HCT116 (cell line): ENCODE measurements around the gene ADGRL3. TPM values are rescaled to one million over a fixed set of nuclear protein-coding genes. Genes with fewer than 3 reads are reported as not detected.

Experiments
- ATAC-seq: fragments of 200-7000 bp; cut with Tn5 transposase; 2 replicates; pipeline ENCODE4 v1.9.1; 2020; ENCODE audit warnings: mild to moderate bottlenecking, moderate library complexity
- BruUV-seq: library from RNA; stranded (reverse); fragments of 400-500 nt; replicated peaks from 2 replicates; lab custom pipeline; 2021; lab: Mats Ljungman, UMichigan
- CTCF ChIA-PET: fragments of 300-600 bp; sonication (Branson Sonifier 250); formaldehyde crosslinking; loops from one replicate; lab custom pipeline; 2021; ENCODE audit warnings: antibody characterized with exemption; lab: Charles Lee
- POLR2A ChIA-PET: fragments of 300-600, 350-600 bp; sonication (Branson Sonifier 250); formaldehyde crosslinking; loops from one replicate; lab custom pipeline; 2021; ENCODE audit warnings: antibody characterized with exemption; lab: Charles Lee
- RAD21 ChIA-PET, 2 experiments: fragments of 300-600 bp; sonication (Branson Sonifier 250); formaldehyde crosslinking; loops; one replicate each; lab custom pipeline; 2023; ENCODE audit warnings: low total read pairs in 2 of 2; ENCODE audit not compliant: uncharacterized antibody in 2 of 2, unreplicated experiment in 2 of 2, low non-redundant PET in 1 of 2; lab: Charles Lee
- DNase-seq: peaks from one replicate; pipeline ENCODE4 v3.0.0-alpha.2; 2010; ENCODE audit warnings: low read depth, low spot score
- H2AFZ ChIP-seq: fragments of 200-600 bp; shearing (Covaris generic), sonication (generic); 2 replicates; pipeline ENCODE4 v1.6.1; 2017; ENCODE audit warnings: low read depth, mixed run types, mixed read lengths, antibody characterized with exemption, low read length; ENCODE audit not compliant: poor library complexity, severe bottlenecking
- H3K27ac ChIP-seq: 2 replicates; pipeline ENCODE4 v1.5.1; 2012; ENCODE audit warnings: low read depth, low read length
- H3K27me3 ChIP-seq: fragments of 200-600 bp; sonication (generic); 2 replicates; pipeline ENCODE4 v1.6.1; 2016; ENCODE audit warnings: mixed run types, low read length, mixed read lengths; ENCODE audit not compliant: insufficient read depth
- H3K36me3 ChIP-seq, 2 experiments: fragments of 200-500 bp in 1 of 2; fragments of 200-600 bp in 1 of 2; sonication (Bioruptor generic) in 1 of 2; sonication (generic) in 1 of 2; 2 replicates each; pipeline versions ENCODE4 v1.5.1 to v1.6.1; 2014 to 2016; ENCODE audit warnings: low read length in 2 of 2, inconsistent platforms in 1 of 2, mixed read lengths in 1 of 2, mixed run types in 1 of 2; ENCODE audit not compliant: insufficient read depth in 2 of 2, control insufficient read depth in 1 of 2
- H3K4me1 ChIP-seq, 2 experiments: fragments of 200-600 bp in 1 of 2; sonication (generic) in 1 of 2; 2 replicates each; pipeline versions ENCODE4 v1.5.1 to v1.6.1; 2012 to 2017; ENCODE audit warnings: low read length in 2 of 2, inconsistent platforms in 1 of 2, mild to moderate bottlenecking in 1 of 2, mixed read lengths in 1 of 2, mixed run types in 1 of 2, moderate library complexity in 1 of 2; ENCODE audit not compliant: insufficient read depth in 2 of 2, control insufficient read depth in 1 of 2
- H3K4me2 ChIP-seq: fragments of 200-600 bp; sonication (generic); 2 replicates; pipeline ENCODE4 v1.6.1; 2017; ENCODE audit warnings: mixed run types, low read length, mixed read lengths
- H3K4me3 ChIP-seq, 2 experiments: fragments of 200-600 bp in 1 of 2; sonication (generic) in 1 of 2; replicated peaks in 1 of 2; 2 replicates each; pipeline ENCODE4 v1.5.1; 2011 to 2016; ENCODE audit warnings: low read length in 2 of 2, control low read depth in 1 of 2, low read depth in 1 of 2, mild to moderate bottlenecking in 1 of 2, mixed read lengths in 1 of 2, mixed run types in 1 of 2
- H3K79me2 ChIP-seq: fragments of 200-600 bp; sonication (generic); 2 replicates; pipeline ENCODE4 v1.6.1; 2017; ENCODE audit warnings: mild to moderate bottlenecking, mixed run types, low read length, moderate library complexity, mixed read lengths; ENCODE audit not compliant: insufficient read depth
- H3K9ac ChIP-seq: fragments of 200-600 bp; sonication (generic); 2 replicates; pipeline ENCODE4 v1.6.1; 2016; ENCODE audit warnings: low read length, mixed read lengths
- H3K9me2 ChIP-seq: fragments of 200-600 bp; sonication (generic), shearing (Covaris generic); 2 replicates; pipeline ENCODE4 v1.6.1; 2017; ENCODE audit warnings: mixed run types, mild to moderate bottlenecking, moderate library complexity; ENCODE audit not compliant: insufficient read depth
- H3K9me3 ChIP-seq, 2 experiments: fragments of 200-500 bp in 1 of 2; fragments of 200-600 bp in 1 of 2; sonication (Bioruptor generic) in 1 of 2; sonication (generic) in 1 of 2; 2 replicates each; pipeline ENCODE4 v1.6.1; 2014 to 2017; ENCODE audit warnings: low read length in 2 of 2, mixed read lengths in 2 of 2, inconsistent platforms in 1 of 2, low read depth in 1 of 2, mild to moderate bottlenecking in 1 of 2, mixed run types in 1 of 2, moderate library complexity in 1 of 2; ENCODE audit not compliant: control insufficient read depth in 1 of 2, insufficient read depth in 1 of 2
- H4K20me1 ChIP-seq: fragments of 200-600 bp; sonication (generic), shearing (Covaris generic); 2 replicates; pipeline ENCODE4 v1.6.1; 2017; ENCODE audit warnings: mixed run types, mild to moderate bottlenecking, moderate library complexity; ENCODE audit not compliant: insufficient read depth
- ATF3 ChIP-seq: IDR thresholded peaks from 2 replicates; pipeline ENCODE4 v1.6.1; 2012
- CEBPB ChIP-seq: IDR thresholded peaks from 2 replicates; pipeline ENCODE4 v1.6.1; 2012; ENCODE audit warnings: low read depth
- CTCF ChIP-seq, 3 experiments: fragments of 200-600 bp in 1 of 3; sonication (generic) in 1 of 3; IDR thresholded peaks in 2 of 3; conservative IDR thresholded peaks in 1 of 3; 2 replicates each; pipeline ENCODE4 v1.5.1; 2012 to 2017; ENCODE audit warnings: low read depth in 2 of 3, low read length in 2 of 3, antibody characterized with exemption in 1 of 3, borderline replicate concordance in 1 of 3, control low read depth in 1 of 3, mild to moderate bottlenecking in 1 of 3, mixed read lengths in 1 of 3, mixed run types in 1 of 3, moderate library complexity in 1 of 3; ENCODE audit not compliant: insufficient read depth in 1 of 3
- EGR1 ChIP-seq: IDR thresholded peaks from 2 replicates; pipeline ENCODE4 v1.6.1; 2012; ENCODE audit warnings: low read depth
- ELF1 ChIP-seq: IDR thresholded peaks from 2 replicates; pipeline ENCODE4 v1.6.1; 2012; ENCODE audit warnings: low read depth, borderline replicate concordance
- EZH2 ChIP-seq: fragments of 200-600 bp; sonication (generic); IDR thresholded peaks from 2 replicates; pipeline ENCODE4 v1.6.1; 2017; ENCODE audit warnings: antibody characterized with exemption, mixed run types
- FOSL1 ChIP-seq: IDR thresholded peaks from 2 replicates; pipeline ENCODE4 v1.6.1; 2012; ENCODE audit warnings: low read depth
- JUND ChIP-seq: IDR thresholded peaks from 2 replicates; pipeline ENCODE4 v1.6.1; 2012
- POLR2A ChIP-seq: IDR thresholded peaks from 2 replicates; pipeline ENCODE4 v1.7.0; 2011; ENCODE audit warnings: borderline replicate concordance; ENCODE audit not compliant: insufficient read depth, insufficient read length; ENCODE audit errors: extremely low read depth
- POLR2AphosphoS5 ChIP-seq: IDR thresholded peaks from 2 replicates; pipeline ENCODE4 v1.6.1; 2011; ENCODE audit warnings: mild to moderate bottlenecking, low read depth, low read length, moderate library complexity
- SIN3A ChIP-seq: IDR thresholded peaks from 2 replicates; pipeline ENCODE4 v1.6.1; 2012; ENCODE audit warnings: low read depth
- SP1 ChIP-seq: IDR thresholded peaks from 2 replicates; pipeline ENCODE4 v1.6.1; 2012; ENCODE audit warnings: low read depth
- TCF7L2 ChIP-seq: IDR thresholded peaks from 2 replicates; pipeline ENCODE4 v1.7.0; 2011; ENCODE audit warnings: borderline replicate concordance, inconsistent platforms; ENCODE audit not compliant: insufficient read depth, insufficient read length; ENCODE audit errors: extremely low read depth
- ZBTB33 ChIP-seq: IDR thresholded peaks from 2 replicates; pipeline ENCODE4 v1.6.1; 2011; ENCODE audit warnings: mild to moderate bottlenecking, low read length, moderate library complexity; ENCODE audit not compliant: insufficient replicate concordance; ENCODE audit errors: extremely low read depth
- ZFX ChIP-seq: fragments of 450-650 bp; IDR thresholded peaks from 2 replicates; pipeline ENCODE4 v1.6.1; 2017
- ZNF274 ChIP-seq: fragments of 200-500 bp; sonication (Bioruptor generic); IDR thresholded peaks from 2 replicates; pipeline ENCODE4 v1.6.1; 2014; ENCODE audit warnings: mild to moderate bottlenecking, low read depth, low read length, inconsistent platforms
- intact Hi-C: fragments of 100-400 bp; cut with micrococcal nuclease; formaldehyde crosslinking; loops from 2 replicates; pipeline ENCODE4 v1.10.0; 2022
- total RNA-seq: library from RNA; stranded (reverse); gene quantifications from one replicate; pipeline ENCODE4 v1.2.1, GENCODE V29; 2021; ENCODE audit not compliant: unreplicated experiment
- TF ChIP-seq, protein P1 (sequence below): IDR thresholded peaks from 2 replicates; pipeline ENCODE4 v1.6.1; 2012

Gene ADGRL3
- total RNA-seq, 1 experiment from 2014 or later: not detected

DNA sequence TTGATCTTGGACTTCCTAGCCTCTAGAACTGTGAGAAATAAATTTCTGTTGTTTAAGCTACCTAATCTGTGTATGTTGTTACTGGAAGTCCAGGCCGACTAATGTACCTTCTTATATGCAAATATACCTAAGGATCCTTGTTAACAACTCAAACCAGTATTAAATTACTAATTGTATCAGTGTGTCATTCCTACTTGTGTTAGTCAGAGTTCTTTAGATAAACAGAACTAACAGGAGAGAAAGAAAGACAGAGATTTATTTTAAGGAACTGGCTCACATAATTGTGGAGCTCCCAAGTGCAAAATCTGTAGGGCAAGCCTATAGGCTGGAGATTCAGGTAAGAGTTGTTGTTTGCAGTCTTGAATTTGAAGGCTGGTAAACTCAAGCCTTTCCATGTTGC is 120.0 kb downstream of the ADGRL3 start:
- no peak overlapping the region for H3K27ac ChIP-seq
- DNase-seq (no peak), ATAC-seq (no peak)
- H2AFZ ChIP-seq: no peak overlapping the region
- H3K4me1 ChIP-seq: no peaks in the 10 kb centered on the region
- no peaks in the 10 kb centered on the region for H3K79me2 ChIP-seq
- H3K9me2 ChIP-seq: no peaks in the 10 kb centered on the region
- no peaks in the 10 kb centered on the region for H4K20me1 ChIP-seq
- H3K9me3 ChIP-seq: peaks cover 12 to 20% of the 10 kb centered on the region in 2 experiments; a peak in 2 of 4 replicates
- H3K27me3 ChIP-seq: no peaks in the 10 kb centered on the region
- H3K9ac ChIP-seq: no peak overlapping the region
- ChIA-PET POLR2A (no interaction called here), CTCF (no interaction called here), RAD21 (no interaction called here)
- H3K4me2 ChIP-seq: no peak overlapping the region
- intact Hi-C loops: no loop called here
- no peak for TF ChIP-seq ZBTB33
- TF ChIP-seq POLR2A: no peak
- TF ChIP-seq CEBPB: no peak
- TF ChIP-seq, protein P1, sequence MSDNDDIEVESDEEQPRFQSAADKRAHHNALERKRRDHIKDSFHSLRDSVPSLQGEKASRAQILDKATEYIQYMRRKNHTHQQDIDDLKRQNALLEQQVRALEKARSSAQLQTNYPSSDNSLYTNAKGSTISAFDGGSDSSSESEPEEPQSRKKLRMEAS: no peak
- TF ChIP-seq SP1: no peak
- TF ChIP-seq EZH2: no peak
- TF ChIP-seq ZNF274: no peak
- TF ChIP-seq ZFX: no peak
- no peak for TF ChIP-seq ELF1
- TF ChIP-seq TCF7L2: no peak
- no peak for TF ChIP-seq JUND
- no peak for TF ChIP-seq POLR2AphosphoS5
- TF ChIP-seq CTCF (IDR thresholded peaks at IDR 0.05 in 2 of 3, conservative IDR thresholded peaks at IDR 0.05 in 1 of 3; ENCODE audit: borderline replicate concordance in 1 of 3, insufficient read depth in 1 of 3, low read depth in 2 of 3, low read length in 2 of 3): no peak
- TF ChIP-seq EGR1: no peak
- TF ChIP-seq ATF3: no peak
- no peak for TF ChIP-seq SIN3A
- TF ChIP-seq FOSL1: no peak
- H3K4me3 ChIP-seq: no peak overlapping the region
- H3K36me3 ChIP-seq: no peaks in the 10 kb centered on the region
- BruUV-seq: no TSS peak
